GM18517 (cell line): ENCODE data around the gene SDR42E1.
"Not testable (repeated sequence)": the region's sequence is repeated elsewhere in the genome, so short reads cannot be mapped to it uniquely, and the experiment has no call there.

ENCODE experiments used
- ATAC-seq: cut with Tn5 transposase; IDR thresholded peaks from one replicate; pipeline ENCODE4 v1.9.1; 2021; ENCODE audit warnings: mild to moderate bottlenecking, moderate library complexity; ENCODE audit not compliant: unreplicated experiment

The SDR42E1 gene

DNA sequence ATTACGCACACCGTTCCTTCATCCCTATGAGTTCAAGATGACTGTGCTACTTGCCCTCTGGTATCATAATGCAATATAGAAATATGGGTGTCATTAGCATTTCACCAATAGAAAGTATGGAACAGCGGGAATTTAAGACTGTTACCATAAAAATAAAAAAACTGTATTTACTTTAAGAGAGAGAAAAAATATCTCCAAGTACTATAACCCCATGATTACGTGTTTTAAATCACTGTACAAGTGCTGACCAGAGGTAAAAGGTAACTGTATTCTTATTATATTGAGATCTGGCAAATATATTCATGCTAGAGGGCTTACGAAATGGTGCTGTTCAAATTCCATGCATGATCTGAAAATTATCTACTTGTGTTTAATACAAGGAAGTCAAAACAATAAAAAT, 5.2 kb downstream of the SDR42E1 start:
- no peak for ATAC-seq

GRCh38 chr16:82005027-82005830, 6.0 kb downstream of the SDR42E1 start:
- ATAC-seq: no peak

- ATAC-seq: no peak
Observed at GRCh38 chr16:82004601-82005000, 6.7 kb downstream of the SDR42E1 start.

- no peak for ATAC-seq
Observed at GRCh38 chr16:82002831-82003230, 8.4 kb downstream of the SDR42E1 start.

- no peak for ATAC-seq
Observed at GRCh38 chr16:81997738-81998137, 13.5 kb downstream of the SDR42E1 start.

GRCh38 chr16:81996664-81997509, 14.4 kb downstream of the SDR42E1 start:
- ATAC-seq: no peak

GRCh38 chr16:81995651-81996050, 15.6 kb downstream of the SDR42E1 start:
- no peak for ATAC-seq

GRCh38 chr16:81994485-81994884, 16.8 kb downstream of the SDR42E1 start:
- ATAC-seq: no peak

GRCh38 chr16:81992859-81993258, 18.4 kb downstream of the SDR42E1 start:
- ATAC-seq: no peak

- no peak for ATAC-seq
Observed at GRCh38 chr16:81987706-81988105, 23.6 kb downstream of the SDR42E1 start.

DNA sequence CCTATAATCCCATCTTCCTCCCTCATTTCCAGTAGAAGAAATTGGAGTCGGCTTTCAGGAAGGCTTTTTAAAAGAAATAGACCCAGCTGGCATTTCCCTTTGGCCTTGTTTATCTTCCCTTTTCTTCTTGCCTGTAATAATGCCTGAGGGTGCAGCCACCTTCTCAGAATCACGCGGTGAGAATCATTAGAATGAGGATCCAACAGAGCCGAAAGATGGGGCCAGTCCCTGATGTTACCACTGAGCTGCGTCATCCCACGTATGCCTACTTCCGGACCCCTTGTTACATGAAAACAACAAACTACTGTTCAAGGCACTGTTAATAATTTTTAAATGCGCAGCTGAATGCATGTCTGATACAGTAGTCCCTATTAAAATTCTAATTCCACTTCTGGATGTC, 24.1 kb downstream of the SDR42E1 start:
- ATAC-seq: no peak

GRCh38 chr16:81977335-81977942, 33.8 kb downstream of the SDR42E1 start:
- not testable (repeated sequence) for ATAC-seq

- no peak for ATAC-seq
Observed at GRCh38 chr16:81975637-81976036, 35.6 kb downstream of the SDR42E1 start.

GRCh38 chr16:81973737-81974136, 37.5 kb downstream of the SDR42E1 start:
- no peak for ATAC-seq

- no peak for ATAC-seq
Observed at GRCh38 chr16:81971853-81972252, 39.4 kb downstream of the SDR42E1 start.

DNA sequence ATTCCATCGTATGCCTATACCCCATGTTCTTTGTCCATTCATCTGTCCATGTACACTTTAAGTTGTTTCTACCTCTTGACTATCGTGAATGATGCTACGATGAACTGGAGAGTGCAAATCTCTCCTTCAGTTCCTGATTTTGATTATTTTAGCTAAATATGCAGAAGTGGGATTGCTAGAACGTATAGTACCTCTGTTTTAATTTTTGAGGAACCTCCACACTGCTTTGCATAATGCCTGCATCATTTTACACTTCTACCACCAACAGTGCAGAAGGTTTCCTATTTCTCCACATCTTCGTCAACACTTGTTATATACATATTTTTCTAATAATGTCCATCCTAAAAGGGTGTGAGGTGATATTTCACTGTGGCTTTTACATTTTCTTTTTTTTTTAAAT, 43.9 kb downstream of the SDR42E1 start:
- ATAC-seq: no peak

DNA sequence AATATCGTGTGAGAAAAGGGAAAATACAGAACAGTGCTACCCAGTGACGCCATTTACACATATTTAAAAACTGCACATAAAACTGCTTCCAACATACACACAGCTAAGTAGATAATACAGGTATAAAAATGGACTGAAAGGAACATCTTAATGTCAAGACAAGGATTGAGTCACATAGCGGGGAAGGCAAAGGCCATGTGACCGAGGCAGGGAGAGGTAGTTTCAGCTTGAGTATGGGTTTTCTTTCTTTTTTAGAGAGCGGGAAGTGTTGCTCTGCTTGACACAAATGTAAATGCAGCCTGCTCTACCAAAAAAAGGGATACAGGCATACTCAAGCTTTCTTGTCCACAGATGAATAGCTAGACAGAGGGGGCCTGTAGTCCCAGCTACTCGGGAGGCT, 46.5 kb downstream of the SDR42E1 start:
- no peak for ATAC-seq

DNA sequence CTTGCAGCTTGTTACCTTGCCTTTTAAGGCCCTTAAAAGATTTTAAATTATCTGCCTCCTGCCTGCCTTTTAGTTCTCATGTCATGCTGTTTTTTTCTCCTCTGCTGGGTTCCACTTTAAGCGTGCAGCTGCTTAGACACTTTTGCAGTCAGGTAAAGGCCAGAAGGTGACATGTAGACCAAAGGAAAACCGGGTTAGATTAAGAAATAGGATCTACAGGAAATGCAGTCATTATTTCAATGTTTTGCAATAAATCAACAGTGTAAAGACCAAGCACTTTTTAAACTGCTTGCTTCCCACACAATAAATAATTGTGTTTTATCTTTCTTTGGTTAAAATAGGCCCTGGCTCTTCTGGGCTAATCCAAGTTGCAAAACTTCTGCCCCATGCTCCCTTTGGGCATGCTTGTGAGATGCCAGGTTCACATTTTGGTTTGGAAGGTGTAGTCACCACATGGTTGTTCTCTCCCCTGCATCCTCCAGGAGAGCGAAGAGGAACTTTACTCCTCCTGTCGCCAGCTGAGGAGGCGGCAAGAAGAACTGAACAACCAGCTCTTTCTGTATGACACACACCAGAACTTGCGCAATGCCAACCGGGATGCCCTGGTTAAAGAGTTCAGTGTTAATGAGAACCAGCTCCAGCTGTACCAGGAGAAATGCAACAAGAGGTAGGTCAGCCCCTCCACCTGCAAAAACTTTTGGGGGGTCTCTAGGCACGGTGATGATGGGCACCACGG, 54.9 kb downstream of the SDR42E1 start:
- ATAC-seq: no peak

- no peak for ATAC-seq
Observed at GRCh38 chr16:81951564-81951963, 59.7 kb downstream of the SDR42E1 start.

GRCh38 chr16:81946206-81946605, 65.1 kb downstream of the SDR42E1 start:
- ATAC-seq: no peak

DNA sequence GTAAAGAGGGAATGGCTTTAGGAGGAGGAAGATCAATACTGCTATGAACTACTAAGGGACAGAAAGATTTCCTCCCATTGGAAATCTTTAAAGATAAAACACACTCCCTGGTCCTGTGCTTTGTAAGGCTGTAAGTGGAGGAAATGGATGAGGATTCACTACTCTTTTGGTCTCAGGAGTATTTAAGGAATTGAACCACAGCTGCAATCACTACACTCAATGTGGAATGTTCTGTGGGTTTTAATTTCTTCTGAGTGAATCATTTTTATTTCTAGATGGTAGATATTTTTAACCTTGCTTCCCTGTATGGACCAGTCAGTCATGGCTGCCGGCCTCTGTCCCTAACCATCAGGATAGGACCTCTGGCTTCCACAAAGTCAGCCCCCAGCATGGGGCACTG, 65.6 kb downstream of the SDR42E1 start:
- no peak for ATAC-seq
